WTC11 (cell line): Measurements from ENCODE around the gene IDH3A. TPM values are rescaled to one million over a fixed set of nuclear protein-coding genes. Genes with fewer than 3 reads are reported as not detected.

ENCODE experiments used
- ATAC-seq: fragments of 200-7000 bp; cut with Tn5 transposase; 2 replicates; pipeline ENCODE4 v1.10.0; 2021; ENCODE audit warnings: mild to moderate bottlenecking, moderate library complexity
- CTCF ChIA-PET: fragments of 300-600 bp; sonication (Branson Sonifier 250); formaldehyde crosslinking; loops from one replicate; lab custom pipeline; 2021; ENCODE audit warnings: antibody characterized with exemption; lab: Charles Lee
- POLR2A ChIA-PET: fragments of 350-600 bp; sonication (Branson Sonifier 250); formaldehyde crosslinking; loops from one replicate; lab custom pipeline; 2021; ENCODE audit warnings: antibody characterized with exemption; lab: Charles Lee
- DNase-seq: peaks from one replicate; pipeline ENCODE4 v3.0.0; 2021; ENCODE audit warnings: low spot score
- H3K27ac Mint-ChIP-seq: 2 replicates; pipeline ENCODE4 v1.8.0; 2021; ENCODE audit warnings: mixed read lengths
- H3K27me3 Mint-ChIP-seq: 2 replicates; pipeline ENCODE4 v1.8.0; 2021; ENCODE audit warnings: low read depth, mild to moderate bottlenecking, moderate library complexity, mixed read lengths
- H3K36me3 Mint-ChIP-seq: 2 replicates; pipeline ENCODE4 v1.8.0; 2021; ENCODE audit warnings: mixed read lengths
- H3K4me1 Mint-ChIP-seq: 2 replicates; pipeline ENCODE4 v1.8.0; 2022; ENCODE audit warnings: mixed read lengths
- H3K4me3 Mint-ChIP-seq: 2 replicates; pipeline ENCODE4 v1.8.0; 2021; ENCODE audit warnings: mild to moderate bottlenecking, moderate library complexity, mixed read lengths
- H3K9me3 Mint-ChIP-seq: 2 replicates; pipeline ENCODE4 v1.8.0; 2021; ENCODE audit warnings: mixed read lengths
- ARID4B ChIP-seq: sonication (generic); formaldehyde crosslinking; IDR thresholded peaks from 2 replicates; pipeline ENCODE4 v1.8.0; 2023; ENCODE audit warnings: missing genetic modification reagents, mild to moderate bottlenecking, borderline replicate concordance
- ATF2 ChIP-seq: sonication (generic); formaldehyde crosslinking; IDR thresholded peaks from 2 replicates; pipeline ENCODE4 v1.8.1; 2022; ENCODE audit warnings: low read depth, missing genetic modification reagents, borderline replicate concordance
- FOXK1 ChIP-seq: sonication (generic); formaldehyde crosslinking; IDR thresholded peaks from 2 replicates; pipeline ENCODE4 v1.8.0; 2022; ENCODE audit warnings: mild to moderate bottlenecking, moderate library complexity, missing genetic modification reagents
- JAZF1 ChIP-seq: fragments of 250-450 bp; sonication (Bioruptor Pico); IDR thresholded peaks from 2 replicates; pipeline ENCODE4 v1.9.0; 2021; ENCODE audit warnings: moderate library complexity, mild to moderate bottlenecking, inconsistent platforms
- JUN ChIP-seq: sonication (generic); formaldehyde crosslinking; IDR thresholded peaks from 2 replicates; pipeline ENCODE4 v1.8.0; 2023; ENCODE audit warnings: mild to moderate bottlenecking, missing genetic modification reagents
- KAT7 ChIP-seq: sonication (generic); formaldehyde crosslinking; IDR thresholded peaks from 2 replicates; pipeline ENCODE4 v1.8.1; 2023; ENCODE audit warnings: missing genetic modification reagents, mild to moderate bottlenecking, borderline replicate concordance
- MXD4 ChIP-seq: fragments of 250-450 bp; sonication (Bioruptor Pico); IDR thresholded peaks from 2 replicates; pipeline ENCODE4 v1.8.0; 2021; ENCODE audit warnings: mild to moderate bottlenecking, moderate library complexity, borderline replicate concordance
- NFATC4 ChIP-seq: fragments of 250-450 bp; sonication (Bioruptor Pico); IDR thresholded peaks from 2 replicates; pipeline ENCODE4 v1.9.0; 2021; ENCODE audit warnings: mild to moderate bottlenecking
- OVOL2 ChIP-seq: fragments of 250-450 bp; sonication (Bioruptor Pico); IDR thresholded peaks from 2 replicates; pipeline ENCODE4 v1.9.0; 2021; ENCODE audit warnings: mild to moderate bottlenecking, borderline replicate concordance
- PRRX2 ChIP-seq: fragments of 250-450 bp; sonication (Bioruptor Pico); IDR thresholded peaks from 2 replicates; pipeline ENCODE4 v1.8.0; 2021; ENCODE audit warnings: mild to moderate bottlenecking
- RELA ChIP-seq: sonication (generic); formaldehyde crosslinking; IDR thresholded peaks from 2 replicates; pipeline ENCODE4 v1.8.1; 2022; ENCODE audit warnings: missing genetic modification reagents, mild to moderate bottlenecking, borderline replicate concordance
- SMAD3 ChIP-seq: sonication (generic); formaldehyde crosslinking; IDR thresholded peaks from 2 replicates; pipeline ENCODE4 v1.8.0; 2022; ENCODE audit warnings: missing genetic modification reagents, mild to moderate bottlenecking, borderline replicate concordance
- SP1 ChIP-seq: sonication (generic); formaldehyde crosslinking; conservative IDR thresholded peaks from 2 replicates; pipeline ENCODE4 v1.8.1; 2022; ENCODE audit warnings: missing genetic modification reagents
- ZNF138 ChIP-seq: sonication (generic); formaldehyde crosslinking; conservative IDR thresholded peaks from 2 replicates; pipeline ENCODE4 v1.8.1; 2022; ENCODE audit warnings: mild to moderate bottlenecking, moderate library complexity, missing genetic modification reagents
- ZNF232 ChIP-seq: sonication (generic); formaldehyde crosslinking; IDR thresholded peaks from 2 replicates; pipeline ENCODE4 v1.8.0; 2022; ENCODE audit warnings: mild to moderate bottlenecking, missing genetic modification reagents
- ZNF263 ChIP-seq: sonication (generic); formaldehyde crosslinking; IDR thresholded peaks from 2 replicates; pipeline ENCODE4 v1.8.1; 2022; ENCODE audit warnings: low read depth, mild to moderate bottlenecking, moderate library complexity, missing genetic modification reagents
- ZNF317 ChIP-seq: sonication (generic); formaldehyde crosslinking; IDR thresholded peaks from 2 replicates; pipeline ENCODE4 v1.8.1; 2023; ENCODE audit warnings: low read depth, mild to moderate bottlenecking, moderate library complexity, missing genetic modification reagents, borderline replicate concordance
- ZNF396 ChIP-seq: fragments of 250-450 bp; sonication (Bioruptor Pico); IDR thresholded peaks from 2 replicates; pipeline ENCODE4 v1.8.0; 2021; ENCODE audit warnings: mild to moderate bottlenecking, moderate library complexity, borderline replicate concordance
- ZNF416 ChIP-seq: fragments of 250-450 bp; sonication (Bioruptor Pico); IDR thresholded peaks from 2 replicates; pipeline ENCODE4 v1.9.0; 2021; ENCODE audit warnings: mild to moderate bottlenecking, inconsistent platforms
- total RNA-seq: library from RNA; stranded (reverse); gene quantifications from 3 replicates; pipeline ENCODE4 v1.2.3, GENCODE V29; 2021
- TF ChIP-seq, protein P1 (sequence below): sonication (generic); formaldehyde crosslinking; IDR thresholded peaks from 2 replicates; pipeline ENCODE4 v1.8.0; 2022; ENCODE audit warnings: mild to moderate bottlenecking, missing genetic modification reagents
- TF ChIP-seq, protein P2 (sequence below): fragments of 250-450 bp; sonication (Bioruptor Pico); conservative IDR thresholded peaks from 2 replicates; pipeline ENCODE4 v1.9.0; 2021; ENCODE audit warnings: mild to moderate bottlenecking
- TF ChIP-seq, protein P3 (sequence below): sonication (generic); formaldehyde crosslinking; IDR thresholded peaks from 2 replicates; pipeline ENCODE4 v1.8.0; 2023; ENCODE audit warnings: missing genetic modification reagents

The IDH3A gene
- total RNA-seq, 1 experiment from 2014 or later, result 56.6 TPM

DNA sequence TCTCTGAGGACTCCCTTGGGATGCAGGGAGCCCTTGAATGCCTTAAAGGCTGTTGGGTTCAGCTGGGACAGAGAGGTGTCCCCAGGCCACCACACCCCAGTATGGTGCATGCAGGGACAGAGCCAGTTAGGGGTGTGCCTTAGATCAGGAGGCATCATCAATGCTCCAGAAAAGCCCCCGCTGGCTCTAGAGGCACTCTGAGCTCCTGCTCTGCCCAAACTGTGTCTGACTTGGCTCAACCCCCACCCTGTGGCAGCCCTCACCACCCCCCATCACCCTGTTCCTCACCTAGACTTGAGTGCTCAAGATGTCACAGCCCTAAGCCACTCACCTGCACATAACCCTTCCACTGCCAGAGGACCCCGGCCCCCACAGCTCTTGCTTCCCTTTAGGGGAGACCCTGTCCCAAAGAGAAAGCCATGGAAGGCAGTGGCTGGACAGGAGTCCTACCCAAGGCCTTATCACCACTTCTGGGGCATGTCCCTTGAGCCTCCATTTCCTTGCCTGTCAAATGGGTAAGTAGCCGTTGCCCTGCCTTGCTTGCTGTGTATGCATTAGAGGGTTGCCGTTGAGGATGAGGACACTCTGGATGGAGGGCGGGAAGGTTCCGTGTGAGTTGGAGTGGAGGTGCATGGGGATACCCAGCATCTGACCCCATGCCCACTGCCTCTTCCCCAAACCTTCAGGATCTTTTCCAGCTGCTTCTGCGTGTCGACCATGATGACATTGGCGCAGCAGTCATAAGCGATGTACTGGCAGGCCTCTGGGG is 43.8 kb downstream of the IDH3A start:
- POLR2A ChIA-PET, result no interaction called here
- no peak overlapping the region for H3K4me3 Mint-ChIP-seq
- no peaks in the 10 kb centered on the region for H3K36me3 Mint-ChIP-seq
- CTCF ChIA-PET, result interaction anchor here (0.6 to 3.9 kb wide), 5 partner anchors 19 to 85 kb away, joined by 3 to 45 read pairs (median 4); partner anchors contain the start of gene CIB2
- DNase-seq (no peak), ATAC-seq (no peak)
- no peaks in the 10 kb centered on the region for H3K27me3 Mint-ChIP-seq
- H3K4me1 Mint-ChIP-seq, result no peaks in the 10 kb centered on the region
- H3K9me3 Mint-ChIP-seq, result peaks cover 15% of the 10 kb centered on the region
- H3K27ac Mint-ChIP-seq, result no peak overlapping the region
- no peak for TF ChIP-seq RELA (CRISPR knock-in tag)
- no peak for TF ChIP-seq ZNF396 (CRISPR knock-in tag)
- no peak for TF ChIP-seq JUN (CRISPR knock-in tag)
- TF ChIP-seq ZNF232 (CRISPR knock-in tag), result no peak
- TF ChIP-seq ZNF263, result no peak
- TF ChIP-seq ARID4B, result no peak
- TF ChIP-seq ZNF138, result no peak
- TF ChIP-seq SP1, result no peak
- no peak for TF ChIP-seq OVOL2 (CRISPR knock-in tag)
- no peak for TF ChIP-seq KAT7
- no peak for TF ChIP-seq ATF2 (CRISPR knock-in tag)
- no peak for TF ChIP-seq ZNF416 (CRISPR knock-in tag)
- TF ChIP-seq, protein P1, sequence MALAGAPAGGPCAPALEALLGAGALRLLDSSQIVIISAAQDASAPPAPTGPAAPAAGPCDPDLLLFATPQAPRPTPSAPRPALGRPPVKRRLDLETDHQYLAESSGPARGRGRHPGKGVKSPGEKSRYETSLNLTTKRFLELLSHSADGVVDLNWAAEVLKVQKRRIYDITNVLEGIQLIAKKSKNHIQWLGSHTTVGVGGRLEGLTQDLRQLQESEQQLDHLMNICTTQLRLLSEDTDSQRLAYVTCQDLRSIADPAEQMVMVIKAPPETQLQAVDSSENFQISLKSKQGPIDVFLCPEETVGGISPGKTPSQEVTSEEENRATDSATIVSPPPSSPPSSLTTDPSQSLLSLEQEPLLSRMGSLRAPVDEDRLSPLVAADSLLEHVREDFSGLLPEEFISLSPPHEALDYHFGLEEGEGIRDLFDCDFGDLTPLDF, result no peak
- no peak for TF ChIP-seq ZNF317 (CRISPR knock-in tag)

DNA sequence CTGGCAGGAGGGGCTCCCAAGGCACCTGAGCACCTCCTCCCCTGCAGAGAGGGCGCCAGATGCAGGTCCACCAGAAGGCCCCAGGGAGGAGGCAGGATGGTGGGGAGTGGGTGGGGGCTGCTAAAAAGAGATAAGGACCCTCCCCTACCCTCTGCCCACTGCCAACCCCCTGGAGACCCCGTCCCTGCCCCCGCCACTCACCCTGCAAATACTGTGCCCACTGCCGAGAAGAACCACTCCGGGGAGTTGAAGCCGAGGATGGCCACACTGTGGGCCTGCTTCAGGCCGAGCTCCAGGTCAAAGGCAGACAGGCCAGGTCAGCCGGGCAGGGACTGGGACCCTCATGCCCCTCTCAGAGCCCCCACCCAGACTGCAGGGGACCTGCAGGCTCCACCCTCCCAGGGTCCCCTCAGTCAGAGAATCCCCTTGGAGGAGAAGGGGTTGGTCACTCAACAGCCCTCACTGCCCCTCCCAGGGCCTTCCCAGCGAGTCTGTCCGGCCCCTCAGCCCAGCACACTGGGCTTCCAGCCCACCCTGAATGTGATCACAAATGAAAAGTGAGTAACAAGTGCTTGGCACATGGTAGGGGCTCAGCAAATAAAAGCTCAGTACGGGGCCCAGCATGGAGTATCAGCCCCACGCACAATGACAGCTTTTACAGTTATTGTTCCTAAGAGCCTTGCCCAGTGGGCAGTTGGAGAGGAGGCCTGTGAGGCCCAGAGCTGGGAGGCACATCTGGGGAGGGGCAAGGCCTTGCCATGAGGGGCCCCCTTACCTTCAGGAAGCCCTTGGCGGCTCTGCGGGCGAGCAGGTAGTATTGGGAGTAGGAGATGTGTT is 44.8 kb downstream of the IDH3A start:
- DNase-seq (no peak), ATAC-seq (no peak)
- POLR2A ChIA-PET, result no interaction called here
- H3K27me3 Mint-ChIP-seq, result no peaks in the 10 kb centered on the region
- no peak overlapping the region for H3K27ac Mint-ChIP-seq
- peaks cover 15% of the 10 kb centered on the region for H3K9me3 Mint-ChIP-seq
- CTCF ChIA-PET, result interaction anchor here (0.6 to 3.9 kb wide), 9 partner anchors 18 to 106 kb away, joined by 3 to 45 read pairs (median 4); partner anchors contain the start of genes CIB2 and SKIC8
- H3K36me3 Mint-ChIP-seq, result no peaks in the 10 kb centered on the region
- H3K4me3 Mint-ChIP-seq, result no peak overlapping the region
- no peaks in the 10 kb centered on the region for H3K4me1 Mint-ChIP-seq
- TF ChIP-seq, protein P2, sequence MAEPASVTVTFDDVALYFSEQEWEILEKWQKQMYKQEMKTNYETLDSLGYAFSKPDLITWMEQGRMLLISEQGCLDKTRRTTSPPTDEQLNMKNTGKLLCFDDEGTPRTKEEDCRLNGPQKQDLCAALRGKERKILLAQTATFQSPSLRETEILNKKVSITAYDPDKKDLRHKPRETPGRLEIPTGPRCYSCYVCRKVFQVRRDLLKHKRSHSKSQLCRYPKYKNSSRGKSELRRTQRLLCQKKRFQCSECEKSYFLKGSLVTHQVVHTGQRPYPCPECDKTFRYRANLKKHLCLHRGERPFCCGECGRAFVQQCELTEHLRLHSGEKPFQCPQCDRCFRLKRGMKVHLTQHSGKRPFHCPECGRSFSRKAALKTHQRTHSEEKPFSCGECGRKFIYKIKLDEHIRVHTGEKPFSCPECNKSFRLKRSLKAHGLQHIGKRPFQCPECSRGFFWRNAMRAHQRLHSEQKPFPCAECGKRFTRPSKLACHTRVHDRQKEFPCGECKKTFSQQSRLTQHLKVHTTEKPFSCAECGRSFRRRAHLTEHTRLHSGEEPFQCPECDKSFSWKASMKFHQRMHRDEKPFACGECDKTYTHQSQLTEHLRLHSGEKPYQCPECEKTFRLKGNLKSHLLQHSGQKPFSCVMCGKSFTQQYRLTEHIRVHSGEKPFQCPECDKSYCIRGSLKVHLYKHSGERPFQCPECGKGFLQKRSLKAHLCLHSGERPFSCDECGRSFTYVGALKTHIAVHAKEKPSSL, result no peak
- TF ChIP-seq JAZF1, result no peak
- TF ChIP-seq, protein P1, result no peak
- no peak for TF ChIP-seq FOXK1 (CRISPR knock-in tag)
- TF ChIP-seq, protein P3, sequence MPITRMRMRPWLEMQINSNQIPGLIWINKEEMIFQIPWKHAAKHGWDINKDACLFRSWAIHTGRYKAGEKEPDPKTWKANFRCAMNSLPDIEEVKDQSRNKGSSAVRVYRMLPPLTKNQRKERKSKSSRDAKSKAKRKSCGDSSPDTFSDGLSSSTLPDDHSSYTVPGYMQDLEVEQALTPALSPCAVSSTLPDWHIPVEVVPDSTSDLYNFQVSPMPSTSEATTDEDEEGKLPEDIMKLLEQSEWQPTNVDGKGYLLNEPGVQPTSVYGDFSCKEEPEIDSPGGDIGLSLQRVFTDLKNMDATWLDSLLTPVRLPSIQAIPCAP (CRISPR knock-in tag), result no peak
- no peak for TF ChIP-seq SMAD3 (CRISPR knock-in tag)
- no peak for TF ChIP-seq PRRX2 (CRISPR knock-in tag)
- no peak for TF ChIP-seq NFATC4 (CRISPR knock-in tag)
- no peak for TF ChIP-seq KAT7
- TF ChIP-seq MXD4 (CRISPR knock-in tag), result no peak
